ENCODE measurements around the gene GPR161.

The GPR161 gene

GRCh38 chr1:168146626-168147025 lies 9.9 kb upstream of the GPR161 start:
- DNase-seq (ENCODE audit: low read depth in 3 of 3), result no peak

DNA sequence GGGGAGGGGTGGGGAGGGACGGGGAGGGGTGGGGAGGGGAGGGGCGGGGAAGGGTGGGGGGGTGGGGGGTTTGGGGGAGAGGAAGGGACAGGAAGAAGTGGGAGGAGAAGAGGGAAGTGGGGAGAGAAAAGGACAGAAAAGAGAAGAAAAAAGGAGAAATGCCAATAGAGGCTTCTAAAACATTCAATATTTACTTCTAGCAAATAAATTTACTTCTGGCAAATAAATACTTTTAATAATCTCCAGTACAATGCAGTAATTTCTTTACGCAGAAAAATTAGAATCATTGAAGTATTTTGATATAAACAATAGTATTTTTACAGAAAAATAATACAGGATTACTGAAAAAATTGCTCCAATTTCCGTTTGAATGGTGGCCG lies 9.4 kb upstream of the GPR161 start:
- no peak for DNase-seq (ENCODE audit: low read depth in 3 of 3)

DNA sequence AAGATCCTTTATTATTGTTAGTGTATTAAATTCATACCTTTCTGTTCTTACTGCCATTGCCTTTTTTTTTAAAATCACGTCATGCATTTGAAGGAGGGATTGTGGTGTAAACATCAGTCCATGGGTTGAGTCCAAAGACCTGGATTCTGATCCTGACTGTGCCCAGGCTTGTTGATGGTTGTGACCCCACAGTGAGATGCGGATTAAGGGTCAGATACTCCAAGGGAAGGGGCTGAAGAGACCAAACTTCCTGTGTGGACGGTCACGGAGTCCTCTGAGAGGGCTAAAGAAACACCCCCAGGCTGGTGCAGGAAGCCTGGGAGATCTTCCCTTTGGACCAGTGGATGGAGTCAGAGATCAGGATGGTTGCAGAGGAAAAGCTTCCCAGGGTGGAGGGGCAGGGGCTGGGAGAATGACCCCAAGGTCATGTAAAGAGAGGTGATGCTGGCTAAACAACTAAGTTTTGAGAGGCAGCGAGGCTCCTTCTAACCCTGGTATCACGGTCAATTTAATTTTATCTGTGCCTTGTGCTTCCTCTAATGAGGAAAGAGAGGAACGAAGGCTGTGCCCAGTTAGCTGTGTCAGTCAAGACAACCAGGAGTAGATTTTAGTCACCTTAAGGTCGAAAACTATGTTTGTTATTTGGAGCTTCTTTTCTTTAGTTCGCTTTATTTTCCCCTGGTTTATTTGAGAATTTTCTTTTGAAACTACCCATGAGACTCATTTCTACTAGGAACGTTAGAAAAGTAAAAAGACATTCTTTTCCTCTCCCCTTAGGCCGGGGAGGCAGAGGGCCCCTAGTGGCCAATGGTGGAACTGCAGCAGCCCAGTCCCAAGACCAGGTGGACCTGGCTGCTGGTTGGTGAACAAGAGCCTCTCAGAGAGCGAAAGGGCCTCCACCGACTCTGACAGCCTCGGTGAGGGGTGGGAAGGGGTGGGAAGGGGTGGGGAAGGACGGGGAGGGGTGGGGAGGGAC lies 8.7 kb upstream of the GPR161 start:
- peak; percentile 71 to 84 (median 78) for DNase-seq (ENCODE audit: low read depth in 3 of 3)

GRCh38 chr1:168141871-168142385 lies 5.2 kb upstream of the GPR161 start:
- no peak for DNase-seq (ENCODE audit: low read depth in 3 of 3)

GRCh38 chr1:168139070-168139469 lies 2.3 kb upstream of the GPR161 start:
- no peak for DNase-seq (ENCODE audit: low read depth in 3 of 3)

DNA sequence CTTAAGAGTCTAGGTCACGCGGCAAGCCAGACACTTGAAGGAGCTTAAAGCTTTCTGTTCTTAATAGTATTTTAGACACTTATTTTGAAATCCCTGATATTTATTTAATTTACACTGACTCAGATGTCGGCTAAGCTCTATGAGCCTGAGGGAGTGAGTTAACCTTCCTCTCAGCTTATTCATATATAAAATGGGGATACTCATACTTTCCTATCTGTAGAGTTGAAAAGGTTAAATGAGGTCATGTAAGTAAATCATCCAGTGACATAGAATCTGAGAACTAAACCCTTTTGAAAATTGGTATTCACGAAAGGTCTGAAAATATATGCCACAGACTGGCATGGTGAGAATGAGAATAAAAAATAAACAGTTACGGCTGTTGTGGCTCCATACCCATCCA lies 1.4 kb upstream of the GPR161 start:
- no peak for DNase-seq (ENCODE audit: low read depth in 3 of 3)

DNA sequence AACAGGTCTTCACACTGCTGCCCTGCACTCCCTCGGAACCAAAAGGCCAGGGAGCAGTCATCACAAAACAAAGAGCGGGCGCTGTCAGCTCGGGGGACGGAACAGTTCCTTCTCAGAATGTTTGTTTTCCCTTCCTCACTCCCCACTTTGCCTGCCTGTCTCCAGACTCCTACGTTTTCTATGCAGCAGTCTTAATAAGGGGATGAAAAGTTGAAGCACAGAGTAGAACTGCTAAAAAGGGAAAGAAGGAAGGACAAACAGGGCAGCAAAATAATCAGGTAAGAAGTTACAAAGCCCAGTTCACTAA lies 738 bp upstream of the GPR161 start:
- DNase-seq (ENCODE audit: low read depth in 3 of 3), result no peak

DNA sequence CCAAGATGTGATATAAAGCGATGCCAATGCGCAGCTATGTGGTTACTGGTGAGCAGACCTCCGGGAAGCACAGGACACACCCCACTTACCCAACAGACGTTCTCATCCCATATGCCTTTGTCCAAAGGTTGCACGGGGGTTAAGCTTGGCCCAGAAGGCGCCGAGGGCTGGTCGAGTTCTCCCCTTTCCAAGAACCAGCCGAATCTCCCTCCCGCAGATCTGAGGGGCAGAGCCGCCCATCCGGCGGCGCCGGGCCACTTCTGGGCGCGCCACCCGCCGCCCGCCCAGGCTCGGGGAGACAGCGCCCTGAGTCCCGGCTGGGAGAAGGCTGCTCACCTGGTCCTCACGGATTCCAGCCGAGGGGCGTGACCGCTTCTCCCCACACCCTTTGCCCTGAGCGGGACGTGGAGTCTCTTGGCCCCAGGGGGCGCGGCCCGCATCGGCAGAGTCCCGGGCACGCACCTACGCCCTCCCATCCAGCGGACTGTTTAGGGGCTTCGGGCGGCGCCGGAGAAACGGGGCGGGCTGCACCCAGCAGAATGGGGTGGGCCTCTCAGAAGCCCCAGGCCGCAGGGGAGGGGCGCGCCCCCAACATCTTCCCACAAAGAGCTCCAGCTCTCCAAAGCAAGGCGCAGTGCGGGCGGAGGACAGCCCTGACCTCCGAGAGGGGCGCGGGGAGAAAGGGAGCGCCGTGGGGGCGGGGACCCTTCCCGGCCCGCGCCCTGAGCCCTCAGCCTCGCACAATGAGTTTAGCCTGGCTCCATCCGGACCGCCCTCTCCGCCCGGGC lies 615 bp downstream of the GPR161 start:
- DNase-seq (ENCODE audit: low read depth in 3 of 3), result no peak

DNA sequence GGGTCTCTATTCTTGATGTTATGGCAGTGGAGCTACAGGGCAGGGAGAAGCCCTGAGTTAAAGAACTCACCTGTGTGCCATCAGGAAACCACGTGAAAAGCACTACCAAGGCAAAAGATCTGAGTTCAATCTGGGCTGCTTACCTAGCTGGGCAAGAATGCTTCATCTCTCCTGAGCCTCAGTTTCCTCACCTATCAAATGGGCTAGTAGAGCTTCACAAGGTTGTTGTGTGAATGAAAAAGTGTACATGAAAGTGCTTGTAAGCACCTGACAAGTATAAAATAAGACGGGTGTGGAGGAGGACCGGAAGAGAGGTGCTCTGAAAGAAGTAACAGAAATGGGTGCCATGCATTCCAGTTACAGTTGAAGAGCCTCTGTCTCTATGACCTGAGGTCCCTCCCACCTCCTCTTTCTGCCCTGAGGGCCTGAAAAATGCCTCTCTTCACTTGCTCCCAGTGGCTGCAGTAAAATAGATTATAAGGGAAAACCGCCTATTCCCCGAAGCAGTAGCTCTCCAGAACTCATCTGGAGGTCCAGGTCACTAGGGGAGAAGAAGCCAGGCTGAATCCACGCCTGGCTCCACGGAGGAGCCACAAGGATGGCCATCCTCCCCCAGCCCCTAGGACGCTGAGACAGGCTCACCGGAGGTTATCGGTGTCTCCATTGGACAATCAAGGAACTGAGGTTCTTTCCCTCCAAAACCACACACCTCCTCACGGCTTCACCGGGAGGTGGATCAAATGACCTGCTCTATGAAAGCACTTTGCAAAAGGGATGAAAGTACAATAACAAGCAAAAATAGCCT lies 1.4 kb downstream of the GPR161 start:
- DNase-seq (ENCODE audit: low read depth in 3 of 3), result no peak

DNA sequence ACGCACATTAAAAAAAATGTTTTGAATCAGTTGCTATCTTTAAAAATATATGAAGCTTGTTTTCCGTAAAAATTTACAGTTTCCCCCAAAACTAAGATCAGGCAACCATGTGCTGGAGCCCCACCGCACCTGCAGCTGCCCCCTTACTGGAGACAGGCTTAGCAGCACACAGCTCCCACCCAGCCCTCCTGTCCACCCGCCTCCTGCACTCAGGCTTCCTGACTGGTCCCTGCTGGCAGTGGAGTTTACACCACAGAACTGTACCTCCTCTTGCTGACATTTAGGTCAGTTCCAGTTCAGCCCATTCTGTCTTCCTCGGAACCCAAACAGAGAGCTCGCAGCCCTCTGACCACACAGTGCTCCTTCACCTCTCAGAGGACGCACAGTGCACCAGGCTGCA lies 2.1 kb downstream of the GPR161 start:
- DNase-seq (ENCODE audit: low read depth in 3 of 3), result no peak

DNA sequence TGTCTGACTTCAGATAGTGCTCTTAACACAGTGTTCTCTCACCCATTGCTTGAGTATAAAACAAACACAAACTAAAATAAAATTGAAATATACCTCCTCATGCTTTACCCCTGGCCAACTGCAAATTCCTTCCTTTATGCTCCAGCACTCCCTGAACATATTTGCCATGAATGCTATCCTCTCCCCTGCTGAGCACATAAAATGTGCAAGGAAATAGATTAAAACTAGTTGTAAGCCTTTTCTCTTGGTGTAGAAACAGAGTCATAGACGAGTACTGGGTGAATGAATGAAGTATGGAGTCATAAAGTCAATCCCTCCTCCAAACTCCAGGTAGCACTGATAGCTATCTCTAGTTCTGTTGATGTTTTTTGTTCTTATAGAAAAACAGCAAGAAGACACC lies 2.6 kb downstream of the GPR161 start:
- no peak for DNase-seq (ENCODE audit: low read depth in 3 of 3)

DNA sequence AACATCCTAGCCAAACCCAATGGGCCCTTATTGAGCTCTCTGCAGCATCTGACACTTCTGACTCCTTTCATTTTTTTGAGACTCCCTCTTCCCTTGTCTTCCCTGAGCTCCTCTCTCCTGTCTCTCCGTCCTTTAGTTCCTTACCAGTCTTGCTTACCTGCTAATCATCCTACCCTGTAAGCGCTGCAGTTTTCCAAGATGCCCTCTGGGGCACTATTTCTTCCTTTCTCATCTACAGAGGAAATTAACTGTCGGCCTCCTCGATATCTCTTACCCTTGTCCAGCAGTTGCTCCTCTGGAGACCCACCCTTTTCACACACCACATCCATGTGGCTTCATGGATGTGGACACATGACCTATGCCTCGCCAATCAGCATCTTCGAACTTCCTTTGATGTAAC lies 6.8 kb downstream of the GPR161 start:
- no peak for DNase-seq (ENCODE audit: low read depth in 3 of 3)

GRCh38 chr1:168127503-168127902 lies 9.2 kb downstream of the GPR161 start:
- no peak for DNase-seq (ENCODE audit: low read depth in 3 of 3)

GRCh38 chr1:168125051-168125450 lies 11.7 kb downstream of the GPR161 start:
- DNase-seq (ENCODE audit: low read depth in 3 of 3), result no peak

DNA sequence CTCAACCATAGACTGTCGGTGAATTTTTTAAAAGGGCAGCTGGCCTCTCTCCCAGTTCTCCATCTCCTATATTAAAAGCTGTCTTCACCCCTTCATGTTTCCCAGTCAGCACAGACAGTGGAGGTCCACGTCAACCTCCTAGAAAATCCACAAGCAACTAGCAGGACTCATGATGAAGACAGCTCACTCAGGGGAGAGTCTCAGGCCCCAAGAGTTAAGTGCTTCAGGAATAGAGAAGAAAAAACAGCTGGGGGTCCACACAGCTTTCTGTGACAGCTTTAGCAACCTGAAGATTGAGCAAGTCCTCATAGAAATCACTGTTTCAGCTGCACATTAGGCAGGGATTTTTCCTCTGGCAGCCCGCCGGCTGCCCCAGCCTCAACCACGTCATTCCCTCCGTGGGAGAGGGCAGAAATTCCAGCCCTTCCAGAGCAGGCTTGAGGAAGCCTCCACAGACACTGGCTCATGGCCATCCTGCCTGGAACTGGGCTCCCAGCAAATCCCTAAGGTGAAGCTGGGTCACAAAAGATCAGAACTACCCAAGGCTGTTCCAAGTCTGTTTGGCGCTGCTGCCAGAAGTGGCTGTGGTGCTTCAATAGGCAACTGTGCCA lies 15.2 kb downstream of the GPR161 start:
- DNase-seq (ENCODE audit: low read depth in 3 of 3), result no peak

DNA sequence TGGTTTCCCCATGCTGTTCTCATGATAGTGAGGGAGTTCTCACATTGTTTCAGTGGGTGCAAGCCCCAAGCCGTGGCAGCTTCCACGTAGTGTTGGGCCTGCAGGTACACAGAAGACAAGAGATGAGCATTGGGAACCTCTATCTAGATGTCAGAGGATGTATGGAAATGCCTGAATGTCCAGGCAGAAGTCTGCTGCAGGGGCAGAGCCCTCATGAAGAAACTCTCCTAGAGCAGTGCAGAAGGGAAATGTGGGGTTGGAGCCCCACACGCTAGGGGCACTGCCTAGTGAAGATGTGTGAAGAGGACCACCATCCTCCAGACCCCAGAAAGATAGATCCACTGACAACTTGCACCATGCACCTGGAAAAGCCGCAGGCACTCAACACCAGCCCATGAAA lies 17.0 kb downstream of the GPR161 start:
- no peak for DNase-seq (ENCODE audit: low read depth in 3 of 3)

DNA sequence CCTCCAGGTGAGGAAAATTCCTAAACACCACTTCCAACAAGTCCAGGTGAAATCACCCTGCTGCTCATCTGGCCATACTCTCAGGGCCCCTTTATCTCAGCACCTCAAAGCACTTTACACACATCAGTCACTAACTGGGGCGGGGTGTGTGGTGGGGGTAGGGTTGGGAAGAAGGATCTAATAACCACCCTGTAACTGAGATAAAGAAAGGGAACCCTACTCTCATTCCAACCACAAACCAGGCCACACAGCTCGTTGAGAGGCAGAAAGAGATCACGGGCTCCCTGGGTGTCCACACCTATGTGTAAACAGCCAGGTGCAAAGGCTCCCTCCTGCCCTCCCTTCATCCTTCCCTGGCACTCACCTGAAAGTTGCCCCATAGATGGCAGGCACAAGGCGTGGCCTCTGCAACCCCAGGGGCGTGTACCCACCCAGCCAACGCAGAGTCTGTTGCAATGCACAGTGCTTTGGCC lies 20.4 kb downstream of the GPR161 start:
- DNase-seq (ENCODE audit: low read depth in 3 of 3), result no peak

DNA sequence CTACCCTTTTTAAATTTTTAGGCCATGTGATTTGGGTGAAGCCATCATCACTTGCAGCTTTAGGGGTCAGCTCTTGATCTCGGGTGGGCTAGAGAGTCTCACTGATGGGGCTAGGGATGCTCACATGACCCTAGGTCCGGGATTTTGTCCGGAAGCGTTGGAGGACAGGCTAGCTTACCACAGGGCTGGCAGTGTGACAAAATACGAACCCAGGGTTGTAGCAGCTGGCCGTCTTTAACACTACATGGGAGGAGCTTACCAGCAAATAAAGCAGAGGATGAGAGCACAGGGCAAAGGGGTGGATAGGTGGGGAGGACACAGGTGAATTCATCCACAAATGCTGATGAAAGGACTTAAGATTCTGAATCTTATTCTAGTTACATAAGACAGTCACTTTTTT lies 21.9 kb downstream of the GPR161 start:
- DNase-seq (ENCODE audit: low read depth in 3 of 3), result no peak

DNA sequence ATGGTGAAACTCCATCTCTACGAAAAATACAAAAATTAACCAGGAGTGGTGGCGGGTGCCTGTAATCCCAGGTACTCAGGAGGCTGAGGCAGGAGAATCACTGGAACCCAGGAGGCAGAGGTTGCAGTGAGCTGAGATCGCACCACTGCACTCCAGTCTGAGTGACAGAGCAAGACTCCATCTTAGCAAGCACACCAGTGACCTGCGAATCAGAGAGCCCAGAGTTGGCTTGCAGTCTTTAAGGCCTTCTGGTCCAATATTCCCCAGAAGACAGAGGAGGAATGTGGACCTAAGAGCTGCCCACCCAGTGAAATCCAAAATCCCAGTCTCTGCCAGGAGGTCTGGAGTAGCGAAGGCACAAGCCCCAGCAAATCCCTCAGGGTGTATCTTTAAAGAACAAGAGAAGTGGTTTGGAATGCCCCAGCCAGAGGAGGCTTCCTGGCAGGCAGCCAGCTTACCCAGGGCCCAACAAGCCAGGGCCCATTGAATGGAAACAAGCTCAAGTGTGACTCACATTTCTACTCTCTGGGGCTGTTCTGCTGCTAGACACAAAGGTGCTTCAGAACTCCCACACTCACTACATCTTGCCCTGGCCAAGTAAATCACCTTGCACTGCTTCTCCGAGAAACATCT lies 23.9 kb downstream of the GPR161 start:
- peak; percentile 31 to 52 (median 40) for DNase-seq (ENCODE audit: low read depth in 3 of 3)

DNA sequence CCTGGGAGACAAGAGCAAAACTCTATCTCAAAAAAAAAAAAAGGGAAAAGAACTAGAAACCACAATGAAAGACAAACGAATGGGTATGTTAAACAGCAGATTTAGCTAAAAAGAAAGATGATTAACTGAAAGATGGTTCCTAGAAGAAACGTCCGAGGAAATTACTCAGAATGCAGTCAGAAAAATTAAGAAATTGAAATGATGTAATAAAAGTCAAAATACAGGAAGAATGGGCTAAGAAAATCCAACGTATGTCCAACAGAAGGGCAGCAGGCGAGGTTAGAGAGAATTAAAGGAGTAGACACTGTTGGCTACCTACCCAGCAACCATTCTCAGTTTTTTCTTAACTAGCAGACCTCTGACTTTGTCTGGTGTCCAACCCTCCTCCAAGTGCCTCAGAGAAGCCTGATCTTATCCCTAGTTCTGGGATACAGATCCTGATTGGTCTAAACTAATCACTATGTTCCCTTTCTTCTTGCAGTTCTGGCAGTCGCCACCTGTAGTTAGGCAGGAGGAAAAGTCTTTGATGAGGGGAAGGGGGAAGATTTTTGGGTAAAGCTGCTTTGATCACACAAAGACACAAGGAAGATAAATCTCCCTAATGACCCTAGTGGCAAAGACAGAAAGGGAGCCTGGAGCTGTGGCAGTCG lies 25.7 kb downstream of the GPR161 start:
- DNase-seq (ENCODE audit: low read depth in 3 of 3), result no peak

Data from stimulated activated CD4-positive, alpha-beta T cell treated with anti-CD3 and anti-CD28 coated beads, TNF-alpha, amount 100 ng/mL, for 48 hours (primary cell).